Type B pancreatic cell (in vitro differentiated cells): Measurements from ENCODE around the gene MYBPH. TPM values are rescaled to one million over a fixed set of nuclear protein-coding genes. Genes with fewer than 3 reads are reported as not detected.

Experiments
- DNase-seq: peaks from one replicate; pipeline ENCODE4 v3.0.0; 2021; ENCODE audit warnings: mixed read lengths; ENCODE audit not compliant: unreplicated experiment; ENCODE audit errors: extremely low spot score
- H3K27ac Mint-ChIP-seq: 2 replicates; pipeline ENCODE4 v1.8.0; 2021; ENCODE audit warnings: mild to moderate bottlenecking, mixed read lengths
- H3K27me3 Mint-ChIP-seq: 2 replicates; pipeline ENCODE4 v1.8.0; 2021; ENCODE audit warnings: mixed read lengths
- H3K36me3 Mint-ChIP-seq: 2 replicates; pipeline ENCODE4 v1.8.0; 2021; ENCODE audit warnings: mixed read lengths
- H3K4me1 Mint-ChIP-seq: one replicate; pipeline ENCODE4 v1.8.0; 2021; ENCODE audit warnings: mixed read lengths; ENCODE audit not compliant: unreplicated experiment
- H3K4me3 Mint-ChIP-seq: 2 replicates; pipeline ENCODE4 v1.8.0; 2021; ENCODE audit warnings: mild to moderate bottlenecking, mixed read lengths
- H3K9me3 Mint-ChIP-seq: 2 replicates; pipeline ENCODE4 v1.8.0; 2021; ENCODE audit warnings: mixed read lengths
- CTCF ChIP-seq: fragments of 200-600 bp; sonication (generic); conservative IDR thresholded peaks from 2 replicates; pipeline ENCODE4 v1.5.0; 2021; ENCODE audit warnings: antibody characterized with exemption, mild to moderate bottlenecking
- total RNA-seq: library from RNA; stranded (reverse); gene quantifications from 2 replicates; pipeline ENCODE4 v1.2.1, GENCODE V29; 2021; ENCODE audit warnings: low replicate concordance

The MYBPH gene
- total RNA-seq, 1 donor from 2014 or later: 1.6 TPM

DNA sequence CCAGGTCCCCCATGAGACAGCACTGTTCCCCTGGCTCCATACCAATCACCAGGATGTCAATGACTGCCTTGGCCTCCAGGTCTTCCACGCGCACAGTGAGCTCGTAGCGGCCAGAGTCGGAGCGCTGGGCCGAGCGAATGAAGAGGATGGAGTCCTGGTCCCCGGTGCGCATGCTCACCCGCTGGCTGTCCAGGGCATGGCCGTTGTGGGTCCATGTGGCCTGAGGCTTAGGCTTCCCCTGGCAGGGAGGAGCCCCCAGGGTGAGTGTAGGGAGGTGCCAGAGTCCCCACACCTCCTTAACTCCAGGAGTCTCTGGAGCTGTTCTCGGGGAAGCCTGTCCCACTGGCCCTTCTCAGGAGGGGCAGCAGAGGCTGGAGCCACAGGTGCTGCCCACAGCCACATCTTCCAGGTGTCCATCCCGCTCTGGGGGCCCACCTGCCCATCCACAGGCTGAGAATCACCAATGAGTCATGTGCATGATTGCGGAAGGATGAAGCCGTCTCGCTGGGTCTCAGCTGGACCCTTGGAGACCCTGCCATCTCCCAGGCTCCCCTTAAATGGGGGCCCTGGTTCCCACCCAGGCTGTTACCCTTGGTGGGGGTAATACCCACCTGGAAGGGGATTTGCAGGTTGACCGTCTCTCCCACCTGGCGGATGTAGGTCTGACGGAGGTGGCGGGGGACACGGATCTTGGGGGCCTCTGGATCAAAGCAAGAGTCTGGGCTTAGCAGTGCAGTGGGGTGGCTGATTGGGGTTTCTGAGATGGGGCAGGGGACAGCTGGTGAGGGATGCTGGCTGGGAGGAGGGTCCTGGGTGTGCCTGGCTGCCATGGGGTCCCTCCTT lies 4.1 kb downstream of the MYBPH start:
- H3K27me3 Mint-ChIP-seq: peaks cover 10% of the 10 kb centered on the region
- H3K27ac Mint-ChIP-seq: no peak overlapping the region
- DNase-seq: no peak
- H3K36me3 Mint-ChIP-seq: no peaks in the 10 kb centered on the region
- H3K4me3 Mint-ChIP-seq: no peak overlapping the region
- H3K4me1 Mint-ChIP-seq: peaks cover 3% of the 10 kb centered on the region
- no peaks in the 10 kb centered on the region for H3K9me3 Mint-ChIP-seq
- no peak for TF ChIP-seq CTCF

GRCh38 chr1:203170625-203171330 lies 4.8 kb downstream of the MYBPH start:
- no peaks in the 10 kb centered on the region for H3K4me1 Mint-ChIP-seq
- peaks cover 8% of the 10 kb centered on the region for H3K27me3 Mint-ChIP-seq
- H3K27ac Mint-ChIP-seq: no peak overlapping the region
- no peaks in the 10 kb centered on the region for H3K9me3 Mint-ChIP-seq
- TF ChIP-seq CTCF: no peak
- no peaks in the 10 kb centered on the region for H3K36me3 Mint-ChIP-seq
- no peak for DNase-seq
- no peak overlapping the region for H3K4me3 Mint-ChIP-seq

DNA sequence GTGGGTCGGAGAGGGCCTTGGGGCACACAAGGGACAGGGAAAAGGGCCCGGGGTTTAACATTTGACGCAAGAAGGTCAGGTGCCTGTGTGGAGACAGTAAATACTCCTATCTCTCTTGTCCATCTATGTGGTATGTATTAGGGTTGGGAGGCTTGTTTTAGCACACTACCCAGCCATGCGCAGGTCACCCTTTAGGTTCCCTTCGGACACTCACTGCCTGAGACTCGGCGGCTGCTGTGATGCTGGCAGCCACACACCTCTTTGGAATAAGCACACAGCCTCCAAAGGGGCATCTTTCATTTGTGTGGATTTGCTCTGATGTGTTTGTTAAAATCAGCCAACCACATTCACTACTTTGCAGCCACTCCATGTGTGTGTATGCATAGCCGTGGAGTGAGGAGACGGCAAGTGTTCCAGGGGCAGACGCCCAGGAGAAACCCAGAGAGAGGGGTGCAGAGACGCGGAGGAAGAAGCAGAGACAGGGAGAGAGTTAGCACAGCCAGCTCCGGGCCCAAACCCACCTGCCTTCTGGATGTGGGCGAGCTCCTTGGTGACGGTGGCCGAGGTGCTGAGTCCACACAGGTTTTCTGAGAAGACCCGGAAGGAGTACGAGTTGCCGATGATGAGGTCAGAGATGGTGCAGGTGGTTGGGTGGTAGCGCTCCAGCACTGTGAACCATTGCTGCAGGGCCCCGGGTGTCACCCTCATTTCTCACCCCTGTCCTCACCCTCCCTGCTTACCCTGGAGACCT lies 5.7 kb downstream of the MYBPH start:
- TF ChIP-seq CTCF: no peak
- Mint-ChIP-seq H3K9me3 (no peaks in the 10 kb centered on the region), H3K27me3 (peaks cover 8% of the 10 kb centered on the region), H3K4me1 (no peaks in the 10 kb centered on the region), H3K27ac (no peak overlapping the region), H3K4me3 (no peak overlapping the region), H3K36me3 (no peaks in the 10 kb centered on the region)
- no peak for DNase-seq

DNA sequence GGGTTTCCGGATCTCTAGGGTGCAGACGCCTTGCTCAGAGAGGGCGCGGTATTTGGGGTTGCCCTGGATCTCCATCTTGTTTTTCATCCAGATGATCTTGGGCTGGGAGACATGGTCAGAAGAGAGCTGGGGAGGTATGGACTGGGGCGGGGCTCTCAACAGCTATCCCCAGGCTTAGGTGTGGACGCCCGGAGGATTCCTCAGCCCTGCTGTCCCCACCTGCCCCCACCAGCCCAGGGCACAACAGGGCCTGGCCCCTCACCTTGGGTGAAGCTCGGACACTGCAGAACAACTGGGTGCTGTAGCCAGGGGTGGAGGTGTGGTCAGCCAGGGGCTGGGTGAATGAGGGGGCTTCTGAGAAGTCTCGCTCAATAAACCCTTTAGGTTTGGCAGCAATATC lies 6.6 kb downstream of the MYBPH start:
- H3K9me3 Mint-ChIP-seq: no peaks in the 10 kb centered on the region

More for the DNA sequence above, 6.6 kb downstream of the MYBPH start:
- Mint-ChIP-seq H3K27me3 (peaks cover 11% of the 10 kb centered on the region), H3K36me3 (no peaks in the 10 kb centered on the region), H3K4me3 (no peak overlapping the region), H3K27ac (no peak overlapping the region), H3K4me1 (no peaks in the 10 kb centered on the region)
- no peak for DNase-seq
- no peak for TF ChIP-seq CTCF
